K562 (cell line): ENCODE data around the gene ZFP28. TPM values are rescaled to one million over a fixed set of nuclear protein-coding genes. Genes with fewer than 3 reads are reported as not detected.

Experiments used
- ATAC-seq: fragments of 200-7000 bp; cut with Tn5 transposase; 3 replicates; pipeline ENCODE4 v1.9.1; 2020; ENCODE audit warnings: moderate library complexity
- BruUV-seq: library from RNA; stranded (reverse); fragments of 400-500 nt; replicated peaks from 2 replicates; lab custom pipeline; 2021; lab: Mats Ljungman, UMichigan
- CTCF ChIA-PET: fragments of 300-600 bp; formaldehyde crosslinking; extraction: SDS; loops from one replicate; lab custom pipeline; 2021; ENCODE audit warnings: low intra/inter-chr PET ratio; lab: Yijun Ruan, JAX
- POLR2A ChIA-PET: fragments of 300-600, 350-650 bp; sonication (Branson Sonifier 250); formaldehyde crosslinking; extraction: SDS; loops from one replicate; lab custom pipeline; 2021; ENCODE audit warnings: antibody characterized with exemption, inconsistent platforms; lab: Yijun Ruan, JAX
- DNase-seq, 4 experiments: peaks; one replicate each; pipeline versions ENCODE4 v3.0.0 to v3.0.0-alpha.2; 2011 to 2018; ENCODE audit warnings: low spot score in 3 of 4, mixed read lengths in 3 of 4; ENCODE audit errors: extremely low read depth in 1 of 4
- FAIRE-seq: peaks from 2 replicates; lab custom pipeline; 2011; peaks lifted over from hg19 to GRCh38; lab: Jason Lieb, UNC
- H2AFZ ChIP-seq: 2 replicates; pipeline ENCODE4 v1.6.0; 2011; ENCODE audit warnings: low read depth, low read length, control low read depth, inconsistent platforms
- H3K27ac ChIP-seq: fragments of 200-600 bp; 3 replicates; pipeline ENCODE4 v1.8.0; 2011; ENCODE audit warnings: low read depth, mild to moderate bottlenecking, control low read depth, inconsistent platforms, low read length, moderate library complexity, mixed read lengths; ENCODE audit errors: extremely low read depth
- H3K27me3 ChIP-seq, 2 experiments: fragments of 300-600 bp in 1 of 2; 2 replicates in 1 of 2; 3 replicates in 1 of 2; pipeline versions ENCODE4 v1.6.0 to v1.8.0; 2011; ENCODE audit warnings: inconsistent platforms in 2 of 2, low read length in 2 of 2, mild to moderate bottlenecking in 1 of 2, mixed read lengths in 1 of 2, moderate library complexity in 1 of 2; ENCODE audit not compliant: control insufficient read depth in 2 of 2, insufficient read depth in 2 of 2
- H3K36me3 ChIP-seq: fragments of 300-600 bp; 3 replicates; pipeline ENCODE4 v1.8.0; 2011; ENCODE audit warnings: mild to moderate bottlenecking, low read length, inconsistent platforms; ENCODE audit not compliant: control insufficient read depth, insufficient read depth
- H3K4me1 ChIP-seq, 2 experiments: fragments of 200-600 bp in 1 of 2; replicated peaks in 1 of 2; 2 replicates in 1 of 2; 3 replicates in 1 of 2; pipeline versions ENCODE4 v1.5.1 to v1.8.0; 2011; ENCODE audit warnings: inconsistent platforms in 2 of 2, low read length in 2 of 2, mild to moderate bottlenecking in 1 of 2, mixed read lengths in 1 of 2, moderate library complexity in 1 of 2; ENCODE audit not compliant: control insufficient read depth in 2 of 2, insufficient read depth in 2 of 2
- H3K4me2 ChIP-seq: 2 replicates; pipeline ENCODE4 v1.6.1; 2011; ENCODE audit warnings: low read length, control low read depth, inconsistent platforms, mixed read lengths; ENCODE audit not compliant: insufficient read depth
- H3K4me3 ChIP-seq: fragments of 200-600 bp; sonication (generic), shearing (Covaris generic); 2 replicates; pipeline ENCODE4 v1.5.1; 2016; ENCODE audit warnings: control low read depth, inconsistent platforms
- H3K79me2 ChIP-seq: fragments of 200-600 bp; 3 replicates; pipeline ENCODE4 v1.8.0; 2011; ENCODE audit warnings: low read length, inconsistent platforms; ENCODE audit not compliant: control insufficient read depth, insufficient read depth
- H3K9ac ChIP-seq, 2 experiments: 2 replicates each; pipeline versions ENCODE4 v1.6.0 to v1.6.1; 2011; ENCODE audit warnings: low read depth in 2 of 2, low read length in 2 of 2, control low read depth in 1 of 2, inconsistent platforms in 1 of 2, mild to moderate bottlenecking in 1 of 2, mixed read lengths in 1 of 2; ENCODE audit not compliant: insufficient read depth in 1 of 2
- H3K9me1 ChIP-seq: one replicate; pipeline ENCODE4 v1.6.0; 2011; ENCODE audit warnings: inconsistent platforms, mild to moderate bottlenecking, low read length, moderate library complexity; ENCODE audit not compliant: control insufficient read depth, insufficient read depth
- H3K9me3 ChIP-seq: replicated peaks from 2 replicates; pipeline ENCODE4 v1.5.1; 2011; ENCODE audit warnings: low read depth, low read length, inconsistent platforms; ENCODE audit not compliant: control insufficient read depth, insufficient read depth
- H4K20me1 ChIP-seq: replicated peaks from 2 replicates; pipeline ENCODE4 v1.6.1; 2011; ENCODE audit warnings: low read length, inconsistent platforms, mixed read lengths; ENCODE audit not compliant: control insufficient read depth, insufficient read depth
- LEF1 ChIP-seq: fragments of 450-650 bp; IDR thresholded peaks from 2 replicates; pipeline ENCODE4 v1.6.1; 2016; ENCODE audit warnings: mild to moderate bottlenecking
- NCOA1 ChIP-seq: fragments of 450-650 bp; IDR thresholded peaks from 2 replicates; pipeline ENCODE4 v1.6.1; 2016; ENCODE audit warnings: low read depth
- NR2C2 ChIP-seq, 2 experiments: fragments of 200-800 bp in 1 of 2; sonication (Bioruptor generic) in 1 of 2; sonication (generic) in 1 of 2; formaldehyde crosslinking in 1 of 2; IDR thresholded peaks; 2 replicates each; pipeline versions ENCODE4 v1.6.1 to v1.8.0; 2016 to 2022; ENCODE audit warnings: mild to moderate bottlenecking in 1 of 2, missing compliant biosample characterization in 1 of 2, missing genetic modification characterization in 1 of 2, missing genetic modification reagents in 1 of 2
- RBM17 ChIP-seq: fragments of 200-400 bp; formaldehyde crosslinking; IDR thresholded peaks from 2 replicates; pipeline ENCODE4 v1.6.1; 2017; ENCODE audit warnings: low read depth, mild to moderate bottlenecking, low read length, borderline replicate concordance
- RFX5 ChIP-seq: IDR thresholded peaks from 2 replicates; pipeline ENCODE4 v1.6.1; 2011; ENCODE audit warnings: low read depth, mild to moderate bottlenecking, improper control_type of control experiment, low read length
- SREBF1 ChIP-seq: fragments of 150-350 bp; IDR thresholded peaks from 2 replicates; pipeline ENCODE4 v1.6.1; 2014; ENCODE audit warnings: antibody characterized with exemption, low read depth, low read length, borderline replicate concordance
- ZC3H8 ChIP-seq: fragments of 450-650 bp; IDR thresholded peaks from 2 replicates; pipeline ENCODE4 v1.6.1; 2017
- ZNF274 ChIP-seq: IDR thresholded peaks from 2 replicates; pipeline ENCODE4 v1.6.1; 2011; ENCODE audit warnings: low read depth, mild to moderate bottlenecking, low read length, moderate library complexity, borderline replicate concordance
- WGBS: fragments of 100-300 bp; shearing (Covaris generic); methylation state at CpG from one replicate; pipeline ENCODE4 v1.1.6; 2016; ENCODE audit warnings: low coverage, mixed read lengths; ENCODE audit not compliant: insufficient coverage; ENCODE audit errors: missing lambda C conversion rate; 5-methylcytosine and 5-hydroxymethylcytosine counted together
- in situ Hi-C: fragments of 300-500 bp; cut with MboI; formaldehyde crosslinking; loops from 4 replicates; pipeline ENCODE4 v1.15.0; 2018; ENCODE audit warnings: inconsistent platforms, mixed read lengths
- intact Hi-C: fragments of 100-400 bp; cut with micrococcal nuclease; formaldehyde crosslinking; loops from 2 replicates; pipeline ENCODE4 v1.14.2; 2022
- polyA plus RNA-seq, 8 experiments: library from polyadenylated mRNA; depleted of rRNA in 4 of 8; stranded (reverse) in 5 of 8; unstranded in 3 of 8; fragments of >200 nt; fragmentation: Nextera tagmentation in 2 of 8; fragmentation: Illumina TruSeq in 1 of 8; extraction: Ambion mirVana in 2 of 8; extraction: Trizol in 1 of 8; gene quantifications; 2 replicates each; pipeline versions ENCODE4 v1.2.1 to v1.2.3, GENCODE V29; 2011 to 2014; ENCODE audit warnings: inconsistent platforms in 1 of 8, missing spikeins in 1 of 8
- total RNA-seq, 7 experiments: library from RNA; depleted of rRNA in 6 of 7; stranded (reverse); fragments of >200 nt in 6 of 7; fragmentation: Illumina TruSeq in 2 of 7; extraction: Trizol in 2 of 7; gene quantifications; 2 replicates each; pipeline versions ENCODE4 v1.2.1 to v1.2.3, GENCODE V29; 2011 to 2021; ENCODE audit warnings: low replicate concordance in 1 of 7

The ZFP28 gene
- total and polyA plus RNA-seq, 9 of the 15 experiments (the other 6 are each of a cell fraction or from before 2014, with no cell fraction given) = 0.01 to 0.04 TPM; not detected in 7

- no peak for TF ChIP-seq NCOA1
- TF ChIP-seq RFX5 = no peak
Measured at GRCh38 chr19:56573914-56574313, 35.2 kb downstream of the ZFP28 start (continued).

DNA sequence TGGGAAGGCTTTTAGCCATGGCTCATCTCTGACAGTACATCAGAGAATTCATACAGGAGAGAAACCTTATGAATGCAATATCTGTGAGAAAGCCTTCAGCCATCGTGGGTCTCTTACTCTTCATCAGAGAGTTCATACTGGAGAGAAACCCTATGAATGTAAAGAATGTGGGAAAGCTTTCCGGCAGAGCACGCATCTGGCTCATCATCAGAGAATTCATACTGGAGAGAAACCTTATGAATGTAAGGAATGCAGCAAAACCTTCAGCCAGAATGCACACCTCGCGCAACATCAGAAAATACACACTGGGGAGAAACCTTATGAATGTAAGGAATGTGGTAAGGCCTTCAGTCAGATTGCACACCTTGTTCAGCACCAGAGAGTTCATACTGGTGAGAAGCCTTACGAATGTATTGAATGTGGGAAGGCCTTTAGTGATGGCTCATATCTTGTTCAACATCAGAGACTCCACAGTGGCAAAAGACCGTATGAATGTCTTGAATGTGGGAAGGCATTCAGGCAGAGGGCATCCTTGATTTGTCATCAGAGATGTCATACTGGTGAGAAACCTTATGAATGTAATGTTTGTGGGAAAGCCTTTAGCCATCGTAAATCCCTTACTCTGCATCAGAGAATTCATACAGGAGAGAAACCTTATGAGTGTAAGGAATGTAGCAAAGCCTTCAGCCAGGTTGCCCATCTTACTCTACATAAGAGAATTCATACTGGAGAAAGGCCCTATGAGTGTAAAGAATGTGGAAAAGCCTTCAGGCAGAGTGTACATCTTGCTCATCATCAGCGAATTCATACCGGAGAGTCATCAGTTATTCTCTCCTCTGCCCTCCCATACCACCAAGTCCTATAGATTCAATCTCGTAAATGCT, 39.2 kb downstream of the ZFP28 start:
- H3K9me1 ChIP-seq = no peaks in the 10 kb centered on the region
- ATAC-seq (no peak), FAIRE-seq (no peak), DNase-seq (no peak)
- H3K79me2 ChIP-seq = no peaks in the 10 kb centered on the region
- H3K9me3 ChIP-seq = peaks cover 2% of the 10 kb centered on the region
- ChIA-PET CTCF (no interaction called here), POLR2A (no interaction called here)
- intact Hi-C loops = no loop called here
- H3K27ac ChIP-seq = no peak overlapping the region
- no peaks in the 10 kb centered on the region for H3K4me1 ChIP-seq
- no peak overlapping the region for H2AFZ ChIP-seq
- WGBS = under 1% methylated on average over 11 of the region's 11 CpGs
- TF ChIP-seq ZNF274 (peak; percentile 89), RBM17 (no peak), SREBF1 (no peak), LEF1 (no peak), NR2C2 (CRISPR knock-in tag; IDR thresholded peaks at IDR 0.05) (no peak), NR2C2 (tag; IDR thresholded peaks at IDR 0.05) (no peak), ZC3H8 (no peak)
- H3K4me3 ChIP-seq = no peak overlapping the region
- no peak overlapping the region for H3K4me2 ChIP-seq
- BruUV-seq = no TSS peak
- no peak overlapping the region for H3K9ac ChIP-seq
- no peaks in the 10 kb centered on the region for H4K20me1 ChIP-seq
- H3K27me3 ChIP-seq = no peaks in the 10 kb centered on the region
- in situ Hi-C loops = no loop called here
- H3K36me3 ChIP-seq = no peaks in the 10 kb centered on the region
